Large intestine (tissue), 3 donors: Measurements from ENCODE around the gene SATB2. TPM values are rescaled to one million over a fixed set of nuclear protein-coding genes. Genes with fewer than 3 reads are reported as not detected.

Experiments
- DNase-seq, 2 donors: peaks; one replicate each; pipeline versions ENCODE4 v3.0.0 to v3.0.0-alpha.2; 2013
- H3K27ac ChIP-seq: one replicate; pipeline ENCODE4 v1.5.1; 2013; ENCODE audit warnings: low read length
- H3K27me3 ChIP-seq: 2 replicates; pipeline ENCODE4 v1.6.1; 2013; ENCODE audit warnings: low read length; ENCODE audit not compliant: control insufficient read depth, insufficient read depth
- H3K36me3 ChIP-seq: 2 replicates; pipeline ENCODE4 v1.6.1; 2013; ENCODE audit warnings: low read length; ENCODE audit not compliant: control insufficient read depth, insufficient read depth
- H3K4me1 ChIP-seq: one replicate; pipeline ENCODE4 v1.6.1; 2013; ENCODE audit warnings: low read length; ENCODE audit not compliant: control insufficient read depth, insufficient read depth
- H3K4me3 ChIP-seq: one replicate; pipeline ENCODE4 v1.5.1; 2013; ENCODE audit warnings: low read length
- H3K9me3 ChIP-seq: one replicate; pipeline ENCODE4 v1.6.1; 2013; ENCODE audit warnings: mild to moderate bottlenecking, low read depth, low read length, moderate library complexity; ENCODE audit not compliant: control insufficient read depth
- WGBS: methylation state at CpG from one replicate; pipeline ENCODE4 v1.1.5; 2013; ENCODE audit warnings: low lambda C conversion rate; ENCODE audit not compliant: insufficient coverage; 5-methylcytosine and 5-hydroxymethylcytosine counted together
- polyA plus RNA-seq: library from polyadenylated mRNA; unstranded; fragments of 120-200 nt; gene quantifications from one replicate; pipeline ENCODE4 v1.2.1, GENCODE V29; 2013

The SATB2 gene
- polyA plus RNA-seq, 1 donor, result 5.0 TPM

- Histone ChIP-seq H3K27me3 (no peaks in the 10 kb centered on the region), H3K4me1 (no peaks in the 10 kb centered on the region), H3K9me3 (no peaks in the 10 kb centered on the region), H3K4me3 (no peak overlapping the region), H3K36me3 (peaks cover 3% of the 10 kb centered on the region), H3K27ac (no peak overlapping the region)
- DNase-seq, result peak in 1 of 2 donors; percentile 7
- no CpG with 5 or more reads among the region's 2 CpGs for WGBS
Observed at GRCh38 chr2:199366406-199366805, 91.3 kb downstream of the SATB2 start.

- H3K9me3 ChIP-seq, result no peaks in the 10 kb centered on the region
- H3K4me3 ChIP-seq, result no peak overlapping the region
- H3K27ac ChIP-seq, result no peak overlapping the region
- 57% methylated on average over 3 of the region's 3 CpGs for WGBS
- no peak for DNase-seq
- no peaks in the 10 kb centered on the region for H3K4me1 ChIP-seq
- H3K36me3 ChIP-seq, result no peaks in the 10 kb centered on the region
- H3K27me3 ChIP-seq, result no peaks in the 10 kb centered on the region
Observed at GRCh38 chr2:199364153-199364552, 93.6 kb downstream of the SATB2 start.

GRCh38 chr2:199356412-199356811 lies 101.3 kb downstream of the SATB2 start:
- Histone ChIP-seq H3K27ac (no peak overlapping the region), H3K36me3 (peaks cover 7% of the 10 kb centered on the region), H3K4me3 (no peak overlapping the region), H3K27me3 (no peaks in the 10 kb centered on the region), H3K9me3 (no peaks in the 10 kb centered on the region), H3K4me1 (no peaks in the 10 kb centered on the region)
- DNase-seq, result no peak
- no CpG with 5 or more reads among the region's 5 CpGs for WGBS

GRCh38 chr2:199348871-199349270 lies 108.9 kb downstream of the SATB2 start:
- no peaks in the 10 kb centered on the region for H3K27me3 ChIP-seq
- peaks cover 16% of the 10 kb centered on the region for H3K36me3 ChIP-seq
- DNase-seq, result no peak
- WGBS, result 100% methylated on average over 1 of the region's 7 CpGs
- H3K4me1 ChIP-seq, result no peaks in the 10 kb centered on the region
- H3K27ac ChIP-seq, result no peak overlapping the region
- no peaks in the 10 kb centered on the region for H3K9me3 ChIP-seq
- no peak overlapping the region for H3K4me3 ChIP-seq

GRCh38 chr2:199344012-199344411 lies 113.7 kb downstream of the SATB2 start:
- H3K27ac ChIP-seq, result no peak overlapping the region
- no peaks in the 10 kb centered on the region for H3K27me3 ChIP-seq
- H3K4me3 ChIP-seq, result no peak overlapping the region
- DNase-seq, result no peak
- H3K4me1 ChIP-seq, result no peaks in the 10 kb centered on the region
- no peaks in the 10 kb centered on the region for H3K9me3 ChIP-seq
- WGBS, result no CpG with 5 or more reads among the region's 2 CpGs
- H3K36me3 ChIP-seq, result peaks cover 20% of the 10 kb centered on the region

- Histone ChIP-seq H3K4me1 (no peaks in the 10 kb centered on the region), H3K27me3 (no peaks in the 10 kb centered on the region), H3K4me3 (no peak overlapping the region), H3K27ac (no peak overlapping the region), H3K9me3 (no peaks in the 10 kb centered on the region), H3K36me3 (peaks cover 8% of the 10 kb centered on the region)
- WGBS, result no CpG with 5 or more reads among the region's 1 CpG
- DNase-seq, result no peak
Observed at GRCh38 chr2:199342334-199342733, 115.4 kb downstream of the SATB2 start.

- no peak for DNase-seq
- peaks cover 5% of the 10 kb centered on the region for H3K36me3 ChIP-seq
- H3K27me3 ChIP-seq, result no peaks in the 10 kb centered on the region
- no peak overlapping the region for H3K27ac ChIP-seq
- no peak overlapping the region for H3K4me3 ChIP-seq
- H3K4me1 ChIP-seq, result no peaks in the 10 kb centered on the region
- WGBS, result 83% methylated on average over 1 of the region's 3 CpGs
- no peaks in the 10 kb centered on the region for H3K9me3 ChIP-seq
Observed at GRCh38 chr2:199341123-199341522, 116.6 kb downstream of the SATB2 start.

- Histone ChIP-seq H3K4me1 (no peaks in the 10 kb centered on the region), H3K27me3 (no peaks in the 10 kb centered on the region), H3K36me3 (peaks cover 5% of the 10 kb centered on the region), H3K27ac (no peak overlapping the region), H3K9me3 (no peaks in the 10 kb centered on the region), H3K4me3 (no peak overlapping the region)
- 78% methylated on average over 2 of the region's 3 CpGs for WGBS
- DNase-seq, result no peak
Observed at GRCh38 chr2:199339891-199340605, 117.7 kb downstream of the SATB2 start.

GRCh38 chr2:199336546-199336945 lies 121.2 kb downstream of the SATB2 start:
- Histone ChIP-seq H3K27me3 (no peaks in the 10 kb centered on the region), H3K4me3 (no peak overlapping the region), H3K36me3 (no peaks in the 10 kb centered on the region), H3K9me3 (no peaks in the 10 kb centered on the region), H3K27ac (no peak overlapping the region), H3K4me1 (no peaks in the 10 kb centered on the region)
- no peak for DNase-seq
- WGBS, result no CpG with 5 or more reads among the region's 2 CpGs

- no peak for DNase-seq
- H3K27ac ChIP-seq, result no peak overlapping the region
- no CpG with 5 or more reads among the region's 2 CpGs for WGBS
- no peaks in the 10 kb centered on the region for H3K27me3 ChIP-seq
- H3K9me3 ChIP-seq, result no peaks in the 10 kb centered on the region
- H3K4me3 ChIP-seq, result no peak overlapping the region
- H3K4me1 ChIP-seq, result no peaks in the 10 kb centered on the region
- no peaks in the 10 kb centered on the region for H3K36me3 ChIP-seq
Observed at GRCh38 chr2:199335502-199335901, 122.2 kb downstream of the SATB2 start.

GRCh38 chr2:199329466-199329865 lies 128.3 kb downstream of the SATB2 start:
- Histone ChIP-seq H3K27ac (no peak overlapping the region), H3K27me3 (no peaks in the 10 kb centered on the region), H3K36me3 (peaks cover 15% of the 10 kb centered on the region), H3K4me1 (no peaks in the 10 kb centered on the region), H3K9me3 (no peaks in the 10 kb centered on the region), H3K4me3 (no peak overlapping the region)
- no peak for DNase-seq
- WGBS, result 63% methylated on average over 1 of the region's 5 CpGs
